GM12891 (cell line): Measurements from ENCODE around the gene OCEL1. TPM values are rescaled to one million over a fixed set of nuclear protein-coding genes. Genes with fewer than 3 reads are reported as not detected.
"Not testable (repeated sequence)": the region's sequence is repeated elsewhere in the genome, so short reads cannot be mapped to it uniquely, and the experiment has no call there.

Experiments used
- DNase-seq: peaks from one replicate; pipeline ENCODE4 v3.0.0; 2011; ENCODE audit warnings: low spot score; ENCODE audit not compliant: insufficient read length
- FAIRE-seq: peaks from 2 replicates; lab custom pipeline; 2011; peaks lifted over from hg19 to GRCh38; lab: Jason Lieb, UNC
- PAX5 ChIP-seq: IDR thresholded peaks from 2 replicates; pipeline ENCODE4 v1.6.1; 2011; ENCODE audit warnings: low read length, moderate library complexity, mild to moderate bottlenecking; ENCODE audit not compliant: insufficient read depth, severe bottlenecking
- POLR2A ChIP-seq: IDR thresholded peaks from 2 replicates; pipeline ENCODE4 v1.6.1; 2011; ENCODE audit warnings: low read depth, low read length, control low read depth
- POLR2AphosphoS5 ChIP-seq: IDR thresholded peaks from 2 replicates; pipeline ENCODE4 v1.6.1; 2011; ENCODE audit warnings: low read depth, low read length, control low read depth
- POU2F2 ChIP-seq: IDR thresholded peaks from 2 replicates; pipeline ENCODE4 v1.6.1; 2011; ENCODE audit warnings: low read depth, mild to moderate bottlenecking, control low read depth, low read length, moderate library complexity
- SPI1 ChIP-seq: IDR thresholded peaks from 2 replicates; pipeline ENCODE4 v1.6.1; 2011; ENCODE audit warnings: low read depth, low read length, control low read depth
- TAF1 ChIP-seq: IDR thresholded peaks from 2 replicates; pipeline ENCODE4 v1.6.1; 2011; ENCODE audit warnings: low read depth, low read length, control low read depth
- polyA plus RNA-seq: library from polyadenylated mRNA; unstranded; fragments of >200 nt; gene quantifications from one replicate; pipeline ENCODE4 v1.2.1, GENCODE V29; 2012; ENCODE audit warnings: low read depth, missing spikeins, inconsistent platforms; ENCODE audit not compliant: missing spikeins

Gene OCEL1, protein sequence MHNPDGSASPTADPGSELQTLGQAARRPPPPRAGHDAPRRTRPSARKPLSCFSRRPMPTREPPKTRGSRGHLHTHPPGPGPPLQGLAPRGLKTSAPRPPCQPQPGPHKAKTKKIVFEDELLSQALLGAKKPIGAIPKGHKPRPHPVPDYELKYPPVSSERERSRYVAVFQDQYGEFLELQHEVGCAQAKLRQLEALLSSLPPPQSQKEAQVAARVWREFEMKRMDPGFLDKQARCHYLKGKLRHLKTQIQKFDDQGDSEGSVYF
- 10.6 TPM for polyA plus RNA-seq

GRCh38 chr19:17226002-17226933 lies at the start of gene OCEL1:
Gene OCEL1, plus strand, starts transcription at chr19:17226226. Its CDS starts 22 bp downstream, at chr19:17226248.
- peak; percentile 94 for DNase-seq
- FAIRE-seq, result peak; percentile 96
- peak; percentile 82 for TF ChIP-seq POLR2AphosphoS5
- peak; percentile 63; the same call in 1 of the 2 replicates for TF ChIP-seq TAF1
- no peak for TF ChIP-seq PAX5
- TF ChIP-seq POLR2A, result peak; percentile 79
- peak; percentile 99 for TF ChIP-seq POU2F2
- TF ChIP-seq SPI1, result no peak

DNA sequence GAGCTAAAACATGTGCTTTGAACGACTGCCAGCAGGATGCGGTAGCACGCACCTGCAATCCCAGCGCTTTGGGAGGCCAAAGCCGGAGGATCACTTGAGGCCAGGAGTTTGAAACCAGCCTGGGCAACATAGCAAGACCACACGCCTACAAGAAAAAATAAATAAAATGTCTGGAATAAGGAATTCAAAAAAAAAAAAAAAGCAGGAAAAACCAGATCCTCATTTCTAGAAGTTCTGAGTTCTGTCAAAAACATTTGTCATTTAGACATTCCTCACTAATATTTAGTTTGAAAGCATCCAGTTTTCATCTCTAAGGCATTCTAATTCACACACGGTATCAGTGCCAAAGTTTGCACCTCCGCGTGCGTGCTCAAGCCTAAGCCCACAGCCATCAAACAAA lies 47.7 kb upstream of the OCEL1 start:
- DNase-seq, result no peak
- TF ChIP-seq POLR2A, result no peak
- TF ChIP-seq SPI1, result no peak
- TF ChIP-seq TAF1, result no peak
- TF ChIP-seq POU2F2, result no peak
- FAIRE-seq, result no peak

GRCh38 chr19:17180997-17181702 lies 44.9 kb upstream of the OCEL1 start:
- no peak for FAIRE-seq
- TF ChIP-seq PAX5, result no peak
- TF ChIP-seq POU2F2, result no peak
- no peak for TF ChIP-seq POLR2AphosphoS5
- TF ChIP-seq TAF1, result no peak
- TF ChIP-seq POLR2A, result no peak
- no peak for TF ChIP-seq SPI1
- DNase-seq, result no peak

DNA sequence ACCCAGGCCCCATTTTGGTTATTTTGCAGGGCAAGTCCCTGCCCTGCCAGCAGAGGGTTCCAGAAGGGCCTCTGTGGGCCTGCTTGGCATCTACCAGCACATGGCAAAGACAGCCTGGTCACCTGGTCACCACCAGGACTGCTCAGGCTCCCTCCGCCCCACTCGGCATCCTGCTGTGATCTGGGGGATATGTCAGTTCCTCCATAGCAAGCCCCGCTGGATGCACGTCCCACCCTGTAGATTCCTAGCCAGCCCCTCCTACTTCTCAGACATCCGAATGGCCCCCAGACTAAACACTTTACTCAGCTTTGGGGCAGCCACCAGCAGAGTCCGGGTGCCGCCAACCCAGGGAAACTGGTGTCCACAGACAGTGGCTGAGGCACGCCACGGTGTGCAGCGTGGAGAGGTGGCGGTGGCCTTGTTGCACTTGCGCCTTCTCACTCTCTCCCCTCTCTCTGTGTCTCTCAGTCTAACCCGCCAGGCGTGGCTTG lies 42.7 kb upstream of the OCEL1 start:
- FAIRE-seq, result peak; percentile 96
- TF ChIP-seq POU2F2 (no peak), SPI1 (no peak), PAX5 (no peak), POLR2AphosphoS5 (no peak), TAF1 (no peak), POLR2A (no peak; the same call in 1 of the 2 replicates)
- DNase-seq, result no peak

GRCh38 chr19:17183858-17184321 lies 42.1 kb upstream of the OCEL1 start:
- no peak for FAIRE-seq
- peak; percentile 84 for TF ChIP-seq SPI1
- TF ChIP-seq PAX5, result no peak
- TF ChIP-seq TAF1, result no peak
- TF ChIP-seq POU2F2, result no peak
- TF ChIP-seq POLR2AphosphoS5, result no peak
- TF ChIP-seq POLR2A, result no peak
- DNase-seq, result no peak

GRCh38 chr19:17184371-17184841 lies 41.6 kb upstream of the OCEL1 start:
- FAIRE-seq (peak; percentile 43), DNase-seq (no peak)
- TF ChIP-seq POLR2AphosphoS5, result 0 out of 2 replicates have a peak, but pooled peaks have one; percentile 31
- peak; percentile 47; the same call in 1 of the 2 replicates for TF ChIP-seq SPI1
- TF ChIP-seq TAF1, result no peak

DNA sequence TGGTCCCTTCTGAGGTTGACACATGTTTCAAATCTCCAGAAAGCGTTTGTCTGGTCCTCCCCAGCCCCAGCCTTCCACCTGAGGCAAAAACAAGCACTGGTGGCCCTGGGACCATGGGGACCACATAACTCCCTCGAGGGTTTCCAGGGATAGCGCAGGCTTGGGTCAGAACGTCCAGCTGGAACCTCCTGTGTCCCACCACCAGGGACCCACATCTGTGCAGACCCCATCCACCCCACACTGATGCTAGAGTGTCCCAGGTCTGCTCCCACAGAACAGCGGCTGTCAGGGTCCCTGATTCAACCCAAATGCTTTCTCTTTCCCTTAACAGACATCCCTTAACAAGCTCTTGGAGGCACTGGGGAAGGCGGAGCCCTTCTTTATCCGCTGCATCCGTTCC lies 40.4 kb upstream of the OCEL1 start:
- TF ChIP-seq PAX5 (no peak), TAF1 (no peak), SPI1 (no peak), POLR2AphosphoS5 (peak; percentile 60; the same call in 1 of the 2 replicates)
- FAIRE-seq (no peak), DNase-seq (no peak)

- peak; percentile 69 for FAIRE-seq
- DNase-seq, result not testable (repeated sequence)
These were observed 34.3 kb upstream of the OCEL1 start for GRCh38 chr19:17191736-17192135.

DNA sequence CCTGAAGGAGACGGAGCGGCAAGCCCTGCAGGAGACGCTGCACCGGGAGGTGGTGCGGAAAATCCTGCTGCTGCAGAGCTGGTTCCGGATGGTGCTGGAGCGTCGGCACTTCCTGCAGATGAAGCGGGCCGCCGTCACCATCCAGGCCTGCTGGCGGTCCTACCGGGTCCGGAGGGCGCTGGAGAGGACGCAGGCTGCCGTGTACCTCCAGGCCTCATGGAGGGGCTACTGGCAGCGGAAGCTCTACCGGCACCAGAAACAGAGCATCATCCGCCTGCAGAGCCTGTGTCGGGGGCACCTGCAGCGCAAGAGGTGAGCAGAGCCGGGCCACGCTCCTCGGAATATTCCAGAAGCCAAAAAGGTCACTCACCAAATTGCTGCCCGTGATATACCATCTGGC lies 33.3 kb upstream of the OCEL1 start:
- DNase-seq (no peak), FAIRE-seq (no peak)
- TF ChIP-seq PAX5 (no peak), SPI1 (no peak), POLR2A (no peak), POU2F2 (no peak), TAF1 (no peak), POLR2AphosphoS5 (no peak)

DNA sequence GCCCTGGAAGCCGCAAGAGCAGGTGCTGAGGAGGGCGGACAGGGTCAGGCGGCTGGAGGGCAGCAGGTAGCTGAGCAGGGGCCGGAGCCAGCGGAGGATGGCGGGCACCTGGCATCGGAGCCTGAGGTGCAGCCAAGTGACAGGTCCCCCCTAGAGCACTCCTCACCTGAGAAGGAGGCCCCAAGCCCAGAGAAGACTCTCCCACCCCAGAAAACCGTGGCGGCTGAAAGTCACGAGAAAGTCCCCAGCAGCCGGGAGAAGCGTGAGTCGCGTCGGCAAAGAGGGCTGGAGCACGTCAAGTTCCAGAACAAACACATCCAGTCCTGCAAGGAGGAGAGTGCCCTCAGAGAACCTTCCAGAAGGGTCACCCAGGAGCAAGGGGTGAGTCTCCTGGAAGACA lies 31.4 kb upstream of the OCEL1 start:
- TF ChIP-seq PAX5, result no peak
- TF ChIP-seq SPI1, result no peak
- TF ChIP-seq POLR2AphosphoS5, result no peak
- TF ChIP-seq POU2F2, result no peak
- no peak for TF ChIP-seq POLR2A
- TF ChIP-seq TAF1, result no peak
- DNase-seq, result no peak
- no peak for FAIRE-seq
